Karpas-422 (cell line): Measurements from ENCODE around the gene TMEM108. TPM values are rescaled to one million over a fixed set of nuclear protein-coding genes. Genes with fewer than 3 reads are reported as not detected.

Experiments used
- DNase-seq: peaks from one replicate; pipeline ENCODE4 v3.0.0-alpha.2; 2015
- H2AFZ ChIP-seq: fragments of 200-600 bp; sonication (generic); 2 replicates; pipeline ENCODE4 v1.6.1; 2014; ENCODE audit warnings: antibody characterized with exemption, low read length, mixed read lengths
- H3K27ac ChIP-seq: fragments of 200-600 bp; sonication (generic); 2 replicates; pipeline ENCODE4 v1.5.1; 2014; ENCODE audit warnings: mild to moderate bottlenecking, low read length, moderate library complexity
- H3K27me3 ChIP-seq: fragments of 200-600 bp; sonication (generic); 2 replicates; pipeline ENCODE4 v1.6.1; 2014; ENCODE audit warnings: low read length, mixed read lengths
- H3K36me3 ChIP-seq: fragments of 200-600 bp; sonication (generic); 2 replicates; pipeline ENCODE4 v1.6.1; 2014; ENCODE audit warnings: low read length, mixed read lengths; ENCODE audit not compliant: insufficient read depth
- H3K4me1 ChIP-seq: fragments of 200-600 bp; sonication (generic); 2 replicates; pipeline ENCODE4 v1.6.1; 2014; ENCODE audit warnings: mild to moderate bottlenecking, low read length, mixed read lengths
- H3K4me2 ChIP-seq: fragments of 200-600 bp; sonication (generic); 2 replicates; pipeline ENCODE4 v1.6.1; 2014; ENCODE audit warnings: low read length, low read depth, mild to moderate bottlenecking; ENCODE audit not compliant: poor library complexity, severe bottlenecking
- H3K4me3 ChIP-seq: fragments of 200-600 bp; sonication (generic); 2 replicates; pipeline ENCODE4 v1.5.1; 2014; ENCODE audit warnings: mild to moderate bottlenecking, antibody characterized with exemption, low read length, mixed read lengths
- H3K79me2 ChIP-seq: fragments of 200-600 bp; sonication (generic); 2 replicates; pipeline ENCODE4 v1.6.1; 2014; ENCODE audit warnings: mild to moderate bottlenecking, low read length, mixed read lengths
- H3K9ac ChIP-seq: fragments of 200-600 bp; sonication (generic); 2 replicates; pipeline ENCODE4 v1.6.0; 2014; ENCODE audit warnings: low read length
- H3K9me2 ChIP-seq: fragments of 200-600 bp; sonication (generic), shearing (Covaris generic); replicated peaks from 2 replicates; pipeline ENCODE4 v1.6.0; 2014; ENCODE audit warnings: mild to moderate bottlenecking, low read length, moderate library complexity; ENCODE audit not compliant: insufficient read depth
- H3K9me3 ChIP-seq: fragments of 300-700, 200-600 bp; sonication (generic); 2 replicates; pipeline ENCODE4 v1.6.1; 2014; ENCODE audit warnings: low read length, mixed read lengths
- H4K20me1 ChIP-seq: fragments of 200-600 bp; sonication (generic); 2 replicates; pipeline ENCODE4 v1.6.1; 2014; ENCODE audit warnings: mild to moderate bottlenecking, antibody characterized with exemption, low read length, low read depth; ENCODE audit not compliant: insufficient read depth
- total RNA-seq: library from RNA; depleted of rRNA; stranded (reverse); fragments of >200 nt; shearing (Covaris generic); gene quantifications from 2 replicates; pipeline ENCODE4 v1.2.3, GENCODE V29; 2014; ENCODE audit warnings: low replicate concordance

Gene TMEM108
- total RNA-seq, 1 experiment from 2014 or later, result not detected

GRCh38 chr3:133383741-133384140 is 345.6 kb downstream of the TMEM108 start:
- Histone ChIP-seq H3K79me2 (no peaks in the 10 kb centered on the region), H3K4me2 (no peak overlapping the region), H3K4me1 (peaks cover 28% of the 10 kb centered on the region), H3K27ac (no peak overlapping the region), H3K9me2 (no peaks in the 10 kb centered on the region), H3K4me3 (no peak overlapping the region), H3K9ac (no peak overlapping the region), H3K36me3 (no peaks in the 10 kb centered on the region), H2AFZ (no peak overlapping the region), H4K20me1 (no peaks in the 10 kb centered on the region), H3K9me3 (no peaks in the 10 kb centered on the region), H3K27me3 (no peaks in the 10 kb centered on the region)
- DNase-seq, result no peak

- H3K4me1 ChIP-seq, result peaks cover 33% of the 10 kb centered on the region
- no peaks in the 10 kb centered on the region for H3K27me3 ChIP-seq
- no peaks in the 10 kb centered on the region for H4K20me1 ChIP-seq
- H3K9me3 ChIP-seq, result no peaks in the 10 kb centered on the region
- no peaks in the 10 kb centered on the region for H3K36me3 ChIP-seq
- no peak overlapping the region for H3K9ac ChIP-seq
- no peak overlapping the region for H3K4me3 ChIP-seq
- H3K79me2 ChIP-seq, result no peaks in the 10 kb centered on the region
- no peaks in the 10 kb centered on the region for H3K9me2 ChIP-seq
- DNase-seq, result peak; percentile 91
- H3K4me2 ChIP-seq, result no peak overlapping the region
- H3K27ac ChIP-seq, result no peak overlapping the region
- no peak overlapping the region for H2AFZ ChIP-seq
Observed at GRCh38 chr3:133384331-133385027, 346.3 kb downstream of the TMEM108 start.

- H3K9ac ChIP-seq, result no peak overlapping the region
- no peaks in the 10 kb centered on the region for H3K9me2 ChIP-seq
- no peak overlapping the region for H3K4me3 ChIP-seq
- peaks cover 33% of the 10 kb centered on the region for H3K4me1 ChIP-seq
- no peak overlapping the region for H2AFZ ChIP-seq
- no peaks in the 10 kb centered on the region for H3K27me3 ChIP-seq
- H3K27ac ChIP-seq, result no peak overlapping the region
- H3K9me3 ChIP-seq, result no peaks in the 10 kb centered on the region
- no peaks in the 10 kb centered on the region for H3K36me3 ChIP-seq
- H3K4me2 ChIP-seq, result no peak overlapping the region
- H3K79me2 ChIP-seq, result no peaks in the 10 kb centered on the region
- peak; percentile 69 for DNase-seq
- H4K20me1 ChIP-seq, result no peaks in the 10 kb centered on the region
Observed at GRCh38 chr3:133386876-133387275, 348.7 kb downstream of the TMEM108 start.

- H3K79me2 ChIP-seq, result no peaks in the 10 kb centered on the region
- no peaks in the 10 kb centered on the region for H4K20me1 ChIP-seq
- peaks cover 33% of the 10 kb centered on the region for H3K4me1 ChIP-seq
- H3K4me3 ChIP-seq, result no peak overlapping the region
- H3K36me3 ChIP-seq, result no peaks in the 10 kb centered on the region
- no peak overlapping the region for H2AFZ ChIP-seq
- H3K27me3 ChIP-seq, result no peaks in the 10 kb centered on the region
- no peak overlapping the region for H3K4me2 ChIP-seq
- H3K9me3 ChIP-seq, result no peaks in the 10 kb centered on the region
- no peak for DNase-seq
- H3K27ac ChIP-seq, result no peak overlapping the region
- H3K9ac ChIP-seq, result no peak overlapping the region
- H3K9me2 ChIP-seq, result no peaks in the 10 kb centered on the region
Observed at GRCh38 chr3:133387341-133387740, 349.1 kb downstream of the TMEM108 start.

- no peak for DNase-seq
- no peak overlapping the region for H3K4me3 ChIP-seq
- peaks cover 33% of the 10 kb centered on the region for H3K4me1 ChIP-seq
- no peaks in the 10 kb centered on the region for H4K20me1 ChIP-seq
- no peaks in the 10 kb centered on the region for H3K9me3 ChIP-seq
- H3K27ac ChIP-seq, result no peak overlapping the region
- no peak overlapping the region for H3K9ac ChIP-seq
- no peaks in the 10 kb centered on the region for H3K9me2 ChIP-seq
- no peak overlapping the region for H2AFZ ChIP-seq
- H3K79me2 ChIP-seq, result no peaks in the 10 kb centered on the region
- H3K36me3 ChIP-seq, result no peaks in the 10 kb centered on the region
- no peak overlapping the region for H3K4me2 ChIP-seq
- H3K27me3 ChIP-seq, result no peaks in the 10 kb centered on the region
Observed at GRCh38 chr3:133388696-133389395, 350.7 kb downstream of the TMEM108 start.

GRCh38 chr3:133390715-133391114 is 352.5 kb downstream of the TMEM108 start:
- Histone ChIP-seq H2AFZ (no peak overlapping the region), H3K4me1 (peaks cover 30% of the 10 kb centered on the region), H3K4me2 (no peak overlapping the region), H3K4me3 (no peak overlapping the region), H3K36me3 (no peaks in the 10 kb centered on the region), H3K9ac (no peak overlapping the region), H3K79me2 (no peaks in the 10 kb centered on the region), H3K27ac (no peak overlapping the region), H3K9me3 (no peaks in the 10 kb centered on the region), H4K20me1 (no peaks in the 10 kb centered on the region), H3K27me3 (no peaks in the 10 kb centered on the region), H3K9me2 (no peaks in the 10 kb centered on the region)
- no peak for DNase-seq

- H3K9me2 ChIP-seq, result no peaks in the 10 kb centered on the region
- H3K4me2 ChIP-seq, result no peak overlapping the region
- H3K4me3 ChIP-seq, result no peak overlapping the region
- H3K36me3 ChIP-seq, result no peaks in the 10 kb centered on the region
- H3K4me1 ChIP-seq, result peaks cover 20% of the 10 kb centered on the region
- H3K27ac ChIP-seq, result no peak overlapping the region
- H2AFZ ChIP-seq, result no peak overlapping the region
- no peak for DNase-seq
- no peaks in the 10 kb centered on the region for H3K27me3 ChIP-seq
- no peak overlapping the region for H3K9ac ChIP-seq
- H3K9me3 ChIP-seq, result no peaks in the 10 kb centered on the region
- H3K79me2 ChIP-seq, result no peaks in the 10 kb centered on the region
- no peaks in the 10 kb centered on the region for H4K20me1 ChIP-seq
Observed at GRCh38 chr3:133393204-133393603, 355.0 kb downstream of the TMEM108 start.

GRCh38 chr3:133393691-133394474 is 355.7 kb downstream of the TMEM108 start:
- H2AFZ ChIP-seq, result no peak overlapping the region
- no peaks in the 10 kb centered on the region for H3K9me2 ChIP-seq
- no peak for DNase-seq
- H3K79me2 ChIP-seq, result no peaks in the 10 kb centered on the region
- no peaks in the 10 kb centered on the region for H3K9me3 ChIP-seq
- H3K27ac ChIP-seq, result no peak overlapping the region
- no peaks in the 10 kb centered on the region for H4K20me1 ChIP-seq
- peaks cover 17% of the 10 kb centered on the region for H3K4me1 ChIP-seq
- H3K4me2 ChIP-seq, result no peak overlapping the region
- no peaks in the 10 kb centered on the region for H3K36me3 ChIP-seq
- no peak overlapping the region for H3K4me3 ChIP-seq
- H3K27me3 ChIP-seq, result no peaks in the 10 kb centered on the region
- H3K9ac ChIP-seq, result no peak overlapping the region
